Brain microvascular endothelial cell (primary cell): ENCODE measurements around the gene MGST2.

Experiments used
- DNase-seq: peaks from one replicate; pipeline ENCODE4 v3.0.0-alpha.2; 2020
- H3K27ac ChIP-seq: fragments of 250-450 bp; sonication (Bioruptor Pico); 2 replicates; pipeline ENCODE4 v1.5.1; 2020; ENCODE audit warnings: mild to moderate bottlenecking, moderate library complexity
- H3K27me3 ChIP-seq: fragments of 250-450 bp; sonication (Bioruptor Pico); replicated peaks from 2 replicates; pipeline ENCODE4 v1.5.1; 2020; ENCODE audit warnings: mild to moderate bottlenecking
- H3K36me3 ChIP-seq: fragments of 250-450 bp; sonication (Bioruptor Pico); replicated peaks from 2 replicates; pipeline ENCODE4 v1.5.1; 2020; ENCODE audit warnings: mild to moderate bottlenecking
- H3K4me3 ChIP-seq: 2 replicates; pipeline ENCODE4 v1.5.1; 2011; ENCODE audit warnings: low read depth, mild to moderate bottlenecking, control low read depth, low read length, moderate library complexity
- in situ Hi-C: cut with HindIII; loops from 2 replicates; pipeline ENCODE4 v1.10.0; 2017; ENCODE audit warnings: low sequenced_read_pairs, low pct_ligation_motif_present
- TF ChIP-seq, protein P1 (sequence below): IDR thresholded peaks from 2 replicates; pipeline ENCODE4 v1.5.1; 2011; ENCODE audit warnings: low read depth, mild to moderate bottlenecking, moderate library complexity, low read length, control low read depth, inconsistent platforms; ENCODE audit errors: missing control alignments

MGST2 gene

DNA sequence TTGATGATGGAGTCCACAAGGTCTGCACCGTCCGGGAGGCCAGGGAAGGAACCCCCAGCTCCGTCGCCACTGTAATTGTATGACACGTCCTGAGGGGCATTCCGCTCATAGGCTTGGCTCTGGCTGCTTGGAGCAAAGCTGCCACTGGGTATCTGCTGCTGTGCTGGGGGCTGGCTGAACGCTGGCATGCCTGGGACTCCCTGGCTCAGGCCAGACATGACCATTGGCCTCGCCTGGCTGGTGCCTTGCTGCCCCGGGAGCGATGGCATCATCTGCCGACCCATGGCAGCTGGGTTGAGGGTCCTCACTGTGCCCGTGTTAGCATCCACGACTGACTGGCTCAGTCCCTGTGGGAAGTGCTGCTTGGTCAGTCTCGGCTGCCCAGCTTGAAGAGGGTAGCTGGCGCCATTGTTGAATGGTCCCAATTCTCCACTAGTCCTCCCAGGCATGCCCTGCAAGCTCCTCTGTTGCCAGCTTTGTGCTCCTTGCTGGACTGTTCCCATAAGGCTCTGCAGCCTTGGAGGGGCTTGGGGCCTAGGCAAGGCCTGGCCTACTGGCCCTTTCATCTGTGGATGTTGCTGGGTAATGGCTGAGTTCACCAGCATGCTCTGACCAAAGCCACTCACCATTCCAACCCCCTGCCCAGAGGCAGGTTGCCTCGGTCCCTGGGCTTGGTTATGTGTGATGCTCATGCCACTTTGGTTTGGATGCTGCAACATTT, 53.9 kb downstream of the MGST2 start:
- in situ Hi-C loops, result no loop called here
- TF ChIP-seq, protein P1, sequence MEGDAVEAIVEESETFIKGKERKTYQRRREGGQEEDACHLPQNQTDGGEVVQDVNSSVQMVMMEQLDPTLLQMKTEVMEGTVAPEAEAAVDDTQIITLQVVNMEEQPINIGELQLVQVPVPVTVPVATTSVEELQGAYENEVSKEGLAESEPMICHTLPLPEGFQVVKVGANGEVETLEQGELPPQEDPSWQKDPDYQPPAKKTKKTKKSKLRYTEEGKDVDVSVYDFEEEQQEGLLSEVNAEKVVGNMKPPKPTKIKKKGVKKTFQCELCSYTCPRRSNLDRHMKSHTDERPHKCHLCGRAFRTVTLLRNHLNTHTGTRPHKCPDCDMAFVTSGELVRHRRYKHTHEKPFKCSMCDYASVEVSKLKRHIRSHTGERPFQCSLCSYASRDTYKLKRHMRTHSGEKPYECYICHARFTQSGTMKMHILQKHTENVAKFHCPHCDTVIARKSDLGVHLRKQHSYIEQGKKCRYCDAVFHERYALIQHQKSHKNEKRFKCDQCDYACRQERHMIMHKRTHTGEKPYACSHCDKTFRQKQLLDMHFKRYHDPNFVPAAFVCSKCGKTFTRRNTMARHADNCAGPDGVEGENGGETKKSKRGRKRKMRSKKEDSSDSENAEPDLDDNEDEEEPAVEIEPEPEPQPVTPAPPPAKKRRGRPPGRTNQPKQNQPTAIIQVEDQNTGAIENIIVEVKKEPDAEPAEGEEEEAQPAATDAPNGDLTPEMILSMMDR, result no peak
- no peaks in the 10 kb centered on the region for H3K36me3 ChIP-seq

DNA sequence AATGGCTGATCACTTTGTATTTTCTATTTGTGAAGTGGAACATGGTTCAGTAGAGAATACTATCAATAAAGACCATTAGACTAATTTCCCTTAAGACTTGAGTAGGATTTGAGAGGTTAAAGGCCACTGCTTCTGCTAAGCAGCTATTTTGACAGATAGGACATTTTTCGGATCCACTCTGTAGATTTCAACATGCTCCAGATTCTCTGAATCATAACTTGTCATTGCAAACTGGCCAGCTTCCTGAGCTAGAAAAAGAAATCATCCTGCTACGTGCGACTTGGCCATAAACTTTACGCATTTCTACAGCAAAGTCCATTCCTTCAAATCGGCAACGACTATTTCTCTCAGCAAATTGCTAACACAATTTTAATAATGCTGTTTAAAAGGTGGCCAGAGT, 55.2 kb downstream of the MGST2 start:
- DNase-seq, result no peak
- H3K36me3 ChIP-seq, result no peaks in the 10 kb centered on the region
- TF ChIP-seq, protein P1, result no peak
- in situ Hi-C loops, result no loop called here
- H3K4me3 ChIP-seq, result no peak overlapping the region
- no peak overlapping the region for H3K27ac ChIP-seq
- H3K27me3 ChIP-seq, result no peaks in the 10 kb centered on the region

More for the DNA sequence above, 53.9 kb downstream of the MGST2 start:
- Histone ChIP-seq H3K27ac (no peak overlapping the region), H3K4me3 (no peak overlapping the region), H3K27me3 (no peaks in the 10 kb centered on the region)
- no peak for DNase-seq

DNA sequence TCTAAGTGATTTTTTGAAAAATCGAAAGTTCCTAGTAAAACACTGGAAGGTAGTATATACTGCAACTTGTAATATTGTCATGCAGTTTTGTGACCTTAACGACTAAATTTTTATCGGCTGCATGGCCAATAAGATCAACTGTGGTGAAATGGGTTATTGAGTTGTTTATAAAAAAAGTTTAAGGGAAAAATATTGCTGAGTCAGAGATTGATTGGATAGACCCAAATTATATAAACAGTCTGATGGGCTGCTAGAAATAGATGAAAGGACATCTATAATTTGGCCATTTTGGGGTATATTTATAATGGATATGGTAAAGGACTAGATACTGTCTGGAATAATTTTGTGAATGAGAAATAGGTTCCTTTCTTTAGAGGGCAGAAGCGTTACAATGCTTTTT, 56.2 kb downstream of the MGST2 start:
- H3K27ac ChIP-seq, result no peak overlapping the region
- TF ChIP-seq, protein P1, result no peak
- in situ Hi-C loops, result no loop called here
- H3K27me3 ChIP-seq, result no peaks in the 10 kb centered on the region
- no peaks in the 10 kb centered on the region for H3K36me3 ChIP-seq
- DNase-seq, result no peak
- no peak overlapping the region for H3K4me3 ChIP-seq

DNA sequence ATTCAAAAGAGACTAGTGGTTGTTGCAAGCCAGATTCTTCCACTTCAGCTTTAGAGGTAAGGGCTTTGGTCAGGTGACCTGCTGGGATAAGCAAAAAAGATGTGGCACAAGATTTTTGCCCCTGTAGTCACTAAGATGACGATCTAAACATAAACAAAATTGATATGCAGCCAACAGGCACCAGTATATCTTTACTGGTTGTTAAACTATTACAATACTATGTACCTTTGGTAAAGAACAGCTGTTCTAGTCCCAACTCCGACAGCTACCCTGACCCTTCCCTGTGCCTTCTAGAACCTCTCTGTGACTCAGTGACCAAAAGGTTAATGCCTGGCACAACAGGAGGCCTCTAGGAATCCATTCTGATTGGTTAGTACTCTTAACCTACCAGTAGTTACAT, 59.6 kb downstream of the MGST2 start:
- DNase-seq, result no peak
- H3K4me3 ChIP-seq, result no peak overlapping the region
- no peak overlapping the region for H3K27ac ChIP-seq
- H3K36me3 ChIP-seq, result no peaks in the 10 kb centered on the region
- TF ChIP-seq, protein P1, result no peak
- H3K27me3 ChIP-seq, result no peaks in the 10 kb centered on the region
- in situ Hi-C loops, result no loop called here

DNA sequence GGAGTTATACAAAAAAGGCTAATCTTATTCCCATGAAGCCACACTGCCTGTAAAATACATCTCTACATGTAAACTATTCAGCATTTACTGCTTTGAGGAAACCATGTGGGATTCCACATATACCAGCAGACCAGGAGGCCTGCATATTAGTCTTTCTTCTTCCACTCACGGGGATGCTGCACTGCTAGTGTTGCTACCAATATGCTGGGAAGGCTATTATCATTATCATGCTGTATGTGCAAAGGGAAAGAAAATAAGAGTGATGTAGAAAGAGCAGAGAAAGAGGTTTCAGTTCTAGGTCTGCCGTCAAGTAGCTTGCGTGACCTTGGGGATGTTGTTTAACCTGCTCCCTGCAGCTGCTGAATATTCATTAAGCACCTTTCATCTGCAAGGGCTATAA, 61.0 kb downstream of the MGST2 start:
- TF ChIP-seq, protein P1, result no peak
- H3K4me3 ChIP-seq, result no peak overlapping the region
- no peaks in the 10 kb centered on the region for H3K36me3 ChIP-seq
- no peaks in the 10 kb centered on the region for H3K27me3 ChIP-seq
- no peak overlapping the region for H3K27ac ChIP-seq
- in situ Hi-C loops, result no loop called here
- no peak for DNase-seq

DNA sequence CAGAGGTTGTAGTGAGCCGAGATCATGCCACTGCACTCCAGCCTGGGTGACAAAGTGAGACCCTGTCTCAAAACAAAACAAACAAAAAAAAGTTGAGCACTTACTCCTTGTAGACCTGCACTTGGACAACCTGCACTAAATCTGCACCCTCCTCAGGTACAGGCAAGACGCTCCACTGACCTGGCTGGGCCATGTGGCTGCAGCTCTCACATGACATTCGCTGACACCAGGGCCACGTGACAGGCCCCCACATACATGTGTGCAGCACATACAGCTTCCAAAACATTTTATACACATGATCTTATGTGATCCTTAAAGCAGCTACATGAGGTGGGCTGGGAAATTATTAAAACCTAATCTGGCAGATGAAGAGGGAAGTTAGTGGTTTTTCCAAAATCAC, 62.5 kb downstream of the MGST2 start:
- no peak for DNase-seq
- Histone ChIP-seq H3K27ac (no peak overlapping the region), H3K4me3 (no peak overlapping the region), H3K36me3 (no peaks in the 10 kb centered on the region), H3K27me3 (no peaks in the 10 kb centered on the region)
- TF ChIP-seq, protein P1, result no peak
- in situ Hi-C loops, result no loop called here
